Right atrium auricular region (tissue), 2 donors: Measurements from ENCODE around the gene KIF5C. TPM values are rescaled to one million over a fixed set of nuclear protein-coding genes. Genes with fewer than 3 reads are reported as not detected.

Experiments
- DNase-seq: peaks from one replicate; pipeline ENCODE4 v3.0.0-alpha.2; 2019; ENCODE audit warnings: low spot score
- H3K27ac ChIP-seq, 2 donors: fragments of 200-600 bp; sonication (generic); 1 replicate in 1 of 2; 2 replicates in 1 of 2; pipeline ENCODE4 v1.5.1; 2016 to 2019
- H3K27me3 ChIP-seq, 2 donors: fragments of 200-600 bp; sonication (generic); one replicate each; pipeline versions ENCODE4 v1.5.1 to v1.6.0; 2017 to 2019
- H3K36me3 ChIP-seq: fragments of 200-600 bp; sonication (generic); one replicate; pipeline ENCODE4 v1.5.1; 2016
- H3K4me1 ChIP-seq, 2 donors: fragments of 200-600 bp; sonication (generic); one replicate each; pipeline versions ENCODE4 v1.5.1 to v1.6.0; 2017 to 2019
- H3K4me3 ChIP-seq, 2 donors: fragments of 200-600 bp; sonication (generic); 1 replicate in 1 of 2; 2 replicates in 1 of 2; pipeline ENCODE4 v1.5.1; 2017 to 2019; ENCODE audit warnings: mild to moderate bottlenecking in 1 of 2, moderate library complexity in 1 of 2
- H3K9me3 ChIP-seq, 2 donors: fragments of 200-600 bp; sonication (generic); one replicate each; pipeline ENCODE4 v1.5.1; 2019
- total RNA-seq, 2 donors: library from RNA; depleted of rRNA; stranded (reverse); fragments of >200 nt; gene quantifications; one replicate each; pipeline ENCODE4 v1.1.0, GENCODE V29; 2016
- TF ChIP-seq, protein P1 (sequence below), 2 donors: fragments of 200-600 bp; sonication (generic); IDR thresholded peaks; one replicate each; pipeline ENCODE4 v1.5.1; 2019; ENCODE audit warnings: antibody characterized with exemption in 2 of 2

The KIF5C gene
- total RNA-seq: 1 to 10 TPM; 1.6 to 2.2 TPM

DNA sequence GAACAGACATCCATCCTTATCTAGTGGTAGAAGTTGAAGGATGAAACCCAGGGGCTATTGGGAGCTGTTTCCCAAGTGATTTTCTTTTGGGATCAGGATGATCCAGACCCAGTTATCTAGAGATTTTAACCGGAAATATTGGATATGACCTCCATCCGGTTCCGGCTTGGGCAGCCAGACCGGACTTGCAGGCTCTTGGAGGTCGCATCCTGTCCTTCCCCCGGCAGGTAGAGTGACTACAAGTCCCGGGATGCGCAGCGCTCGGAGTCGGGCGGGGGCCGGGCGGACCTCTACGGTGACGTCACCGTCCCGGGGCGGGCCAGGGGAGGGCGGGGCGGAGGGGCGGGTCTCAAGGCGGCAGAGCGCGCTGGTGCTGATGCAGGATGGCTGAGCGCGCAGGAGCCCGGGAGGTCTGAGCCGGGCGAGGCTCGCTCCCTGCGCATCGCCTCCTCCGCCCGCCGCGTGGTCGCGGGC lies at the start of gene KIF5C:
TSS of gene KIF5C (plus strand) at position 360 of the 474 bp plus-strand sequence. CDS start 391 bp downstream, outside the sequence.
- peak within 1 kb of the TSS; percentile 28 to 62 for H3K4me3 ChIP-seq
- H3K27ac ChIP-seq: no peak within 1 kb of the TSS
- no peaks in the 10 kb centered on the region for H3K36me3 ChIP-seq
- peaks cover 0 to 29% of the 10 kb centered on the region in 2 donors for H3K4me1 ChIP-seq
- H3K27me3 ChIP-seq: peaks cover 12 to 15% of the 10 kb centered on the region in 2 donors
- peak; percentile 71 for DNase-seq
- no peaks in the 10 kb centered on the region for H3K9me3 ChIP-seq
- TF ChIP-seq, protein P1, sequence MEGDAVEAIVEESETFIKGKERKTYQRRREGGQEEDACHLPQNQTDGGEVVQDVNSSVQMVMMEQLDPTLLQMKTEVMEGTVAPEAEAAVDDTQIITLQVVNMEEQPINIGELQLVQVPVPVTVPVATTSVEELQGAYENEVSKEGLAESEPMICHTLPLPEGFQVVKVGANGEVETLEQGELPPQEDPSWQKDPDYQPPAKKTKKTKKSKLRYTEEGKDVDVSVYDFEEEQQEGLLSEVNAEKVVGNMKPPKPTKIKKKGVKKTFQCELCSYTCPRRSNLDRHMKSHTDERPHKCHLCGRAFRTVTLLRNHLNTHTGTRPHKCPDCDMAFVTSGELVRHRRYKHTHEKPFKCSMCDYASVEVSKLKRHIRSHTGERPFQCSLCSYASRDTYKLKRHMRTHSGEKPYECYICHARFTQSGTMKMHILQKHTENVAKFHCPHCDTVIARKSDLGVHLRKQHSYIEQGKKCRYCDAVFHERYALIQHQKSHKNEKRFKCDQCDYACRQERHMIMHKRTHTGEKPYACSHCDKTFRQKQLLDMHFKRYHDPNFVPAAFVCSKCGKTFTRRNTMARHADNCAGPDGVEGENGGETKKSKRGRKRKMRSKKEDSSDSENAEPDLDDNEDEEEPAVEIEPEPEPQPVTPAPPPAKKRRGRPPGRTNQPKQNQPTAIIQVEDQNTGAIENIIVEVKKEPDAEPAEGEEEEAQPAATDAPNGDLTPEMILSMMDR (IDR thresholded peaks at IDR 0.05): no peak

DNA sequence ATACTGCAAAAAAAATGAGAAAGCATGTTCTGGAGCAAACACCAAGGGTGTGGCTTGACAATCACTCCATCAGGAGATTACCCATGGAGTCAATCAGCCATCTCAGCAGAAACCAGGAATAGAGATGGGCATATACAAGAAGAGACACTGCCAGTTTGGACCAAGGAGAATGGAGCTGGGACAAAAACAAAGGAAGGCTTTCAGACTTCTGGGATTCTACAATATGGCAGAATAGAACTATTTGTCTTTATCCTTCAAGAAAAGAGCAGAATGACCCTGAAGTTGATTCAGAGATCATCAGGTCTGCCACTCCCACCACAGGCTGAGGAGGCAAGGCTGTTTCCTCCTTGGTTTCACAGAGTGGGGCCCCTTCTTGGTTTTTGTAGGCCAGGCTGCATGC lies 48.2 kb upstream of the KIF5C start:
- Histone ChIP-seq H3K4me3 (no peak overlapping the region), H3K9me3 (no peaks in the 10 kb centered on the region), H3K27ac (no peak overlapping the region), H3K27me3 (no peaks in the 10 kb centered on the region), H3K36me3 (no peaks in the 10 kb centered on the region), H3K4me1 (no peaks in the 10 kb centered on the region)
- TF ChIP-seq, protein P1 (IDR thresholded peaks at IDR 0.05): no peak
- DNase-seq: no peak

DNA sequence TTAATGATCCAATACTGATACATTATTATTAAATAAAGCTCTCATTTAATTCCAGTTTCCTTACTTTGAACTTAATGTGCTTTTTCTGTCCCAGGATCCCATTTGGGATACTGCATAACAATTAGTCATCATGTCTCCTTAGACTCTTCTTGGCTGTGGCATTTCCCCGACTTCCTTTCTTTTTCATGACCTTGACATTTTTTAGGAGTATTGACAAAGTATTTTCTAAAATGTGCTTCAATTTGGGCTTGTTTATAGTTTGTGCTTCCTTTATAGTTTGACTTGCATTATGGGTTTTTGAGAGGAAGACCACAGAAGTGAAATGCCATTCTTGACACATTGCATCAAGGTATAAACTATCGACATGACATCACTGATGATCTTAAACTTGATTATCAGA lies 46.1 kb upstream of the KIF5C start:
- Histone ChIP-seq H3K27ac (no peak overlapping the region), H3K4me1 (no peaks in the 10 kb centered on the region), H3K27me3 (no peaks in the 10 kb centered on the region), H3K36me3 (no peaks in the 10 kb centered on the region), H3K4me3 (no peak overlapping the region), H3K9me3 (no peaks in the 10 kb centered on the region)
- no peak for DNase-seq
- TF ChIP-seq, protein P1 (IDR thresholded peaks at IDR 0.05): no peak

DNA sequence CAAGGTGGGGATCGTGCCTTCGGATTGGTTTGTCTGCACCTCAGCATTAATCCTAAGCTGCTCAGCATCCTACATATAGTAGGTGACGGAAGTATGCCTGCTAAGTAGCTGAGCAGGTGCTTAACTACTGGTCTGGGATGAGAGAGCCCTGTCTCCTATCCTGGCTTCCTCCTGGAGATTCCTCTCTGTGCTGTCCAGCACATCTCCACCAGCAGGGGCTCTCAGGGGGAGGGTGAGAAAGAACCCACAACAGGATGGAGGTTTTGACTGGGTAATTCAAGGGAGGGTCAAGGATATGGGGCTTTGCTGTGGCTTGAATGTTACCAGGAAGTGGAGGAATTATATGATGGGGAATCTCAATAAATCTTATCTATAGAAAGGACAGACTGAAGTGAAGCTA lies 45.4 kb upstream of the KIF5C start:
- Histone ChIP-seq H3K36me3 (no peaks in the 10 kb centered on the region), H3K27ac (no peak overlapping the region), H3K4me1 (no peaks in the 10 kb centered on the region), H3K4me3 (no peak overlapping the region), H3K9me3 (no peaks in the 10 kb centered on the region), H3K27me3 (no peaks in the 10 kb centered on the region)
- TF ChIP-seq, protein P1 (IDR thresholded peaks at IDR 0.05): no peak
- no peak for DNase-seq

DNA sequence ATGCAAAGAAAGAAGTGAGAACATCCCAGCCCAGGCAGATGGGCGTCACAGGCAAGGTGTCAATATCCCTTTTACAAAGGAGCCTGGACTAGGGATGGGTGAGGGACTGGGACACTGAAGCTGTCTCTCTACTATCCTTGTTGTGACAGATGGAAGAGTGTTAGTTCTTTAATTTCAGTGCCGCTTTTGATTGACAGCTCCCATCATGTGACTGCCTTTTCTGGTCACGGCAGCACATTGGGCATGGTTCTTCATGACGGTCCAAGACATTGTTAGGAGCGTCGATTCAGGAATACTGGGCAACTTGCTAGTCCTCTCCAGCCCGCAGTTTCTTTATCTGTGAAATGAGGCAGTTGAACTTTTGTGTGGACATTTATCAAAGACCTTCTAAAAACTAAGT lies 42.4 kb upstream of the KIF5C start:
- no peak overlapping the region for H3K27ac ChIP-seq

More for the DNA sequence above, 42.4 kb upstream of the KIF5C start:
- DNase-seq: no peak
- Histone ChIP-seq H3K4me3 (no peak overlapping the region), H3K27me3 (no peaks in the 10 kb centered on the region), H3K36me3 (no peaks in the 10 kb centered on the region), H3K9me3 (no peaks in the 10 kb centered on the region), H3K4me1 (no peaks in the 10 kb centered on the region)
- TF ChIP-seq, protein P1 (IDR thresholded peaks at IDR 0.05): no peak
